ENCODE measurements around the gene NTM.

The NTM gene

DNA sequence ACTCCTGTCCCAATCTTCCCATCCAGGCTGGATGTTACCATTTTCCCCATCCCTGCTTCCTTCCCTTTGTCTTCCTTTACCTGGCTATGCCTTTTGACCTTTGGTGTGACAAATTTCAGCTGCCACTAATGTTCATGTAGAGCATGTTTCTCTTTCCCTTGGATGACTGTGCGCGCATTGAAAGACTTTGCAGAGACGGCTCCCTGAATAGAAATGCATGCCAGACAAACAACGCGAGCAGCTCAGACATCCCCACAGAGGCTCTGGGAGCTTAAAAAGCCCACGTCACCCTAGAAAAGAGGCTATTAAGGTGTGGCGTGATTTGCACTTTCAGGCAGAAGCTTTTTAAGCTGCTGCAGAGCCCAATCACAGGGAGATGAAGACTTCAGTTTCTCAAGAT is 202.0 kb downstream of the NTM start:
- no peak for DNase-seq

DNA sequence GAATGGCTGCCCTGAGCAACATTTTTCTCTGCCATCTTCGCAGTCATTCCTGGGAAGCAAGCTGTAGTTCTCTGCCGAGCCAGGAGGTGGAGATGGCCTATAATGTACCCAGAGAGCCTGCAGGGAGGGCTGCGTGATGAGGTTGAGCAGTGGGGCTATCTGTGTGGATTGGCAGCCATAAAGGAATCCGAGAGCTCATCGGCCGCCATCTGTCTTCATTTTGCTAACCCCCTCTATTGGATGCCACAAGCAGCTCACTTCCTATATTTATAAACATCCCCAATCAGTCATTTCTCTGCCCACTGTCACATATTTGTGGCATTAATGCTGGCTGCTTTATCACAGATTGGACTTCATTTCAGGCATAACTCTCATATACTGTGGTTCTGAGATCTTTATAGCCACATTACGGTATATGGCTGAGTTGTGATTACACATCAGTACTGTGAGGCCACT is 209.5 kb downstream of the NTM start:
- peak; percentile 22 for DNase-seq

DNA sequence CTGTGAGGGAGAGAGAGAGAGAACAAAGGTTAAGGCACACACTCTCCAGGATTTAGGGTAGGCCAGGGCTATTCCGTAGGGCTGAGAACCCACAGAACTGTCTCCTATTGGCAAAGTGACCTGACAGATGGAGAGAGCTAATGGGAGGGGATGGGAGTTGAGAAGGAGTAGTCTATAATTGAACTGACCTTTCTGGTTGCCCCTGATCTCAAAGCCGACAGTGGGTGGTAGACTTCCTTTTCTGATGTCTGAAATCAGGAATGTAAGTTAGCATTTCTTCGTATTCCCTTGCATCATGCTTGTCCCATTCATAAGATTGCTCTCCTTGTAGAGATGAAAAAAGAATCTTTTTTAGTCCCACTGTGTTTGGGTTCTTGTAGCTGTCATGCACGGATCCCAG is 210.1 kb downstream of the NTM start:
- DNase-seq: no peak

DNA sequence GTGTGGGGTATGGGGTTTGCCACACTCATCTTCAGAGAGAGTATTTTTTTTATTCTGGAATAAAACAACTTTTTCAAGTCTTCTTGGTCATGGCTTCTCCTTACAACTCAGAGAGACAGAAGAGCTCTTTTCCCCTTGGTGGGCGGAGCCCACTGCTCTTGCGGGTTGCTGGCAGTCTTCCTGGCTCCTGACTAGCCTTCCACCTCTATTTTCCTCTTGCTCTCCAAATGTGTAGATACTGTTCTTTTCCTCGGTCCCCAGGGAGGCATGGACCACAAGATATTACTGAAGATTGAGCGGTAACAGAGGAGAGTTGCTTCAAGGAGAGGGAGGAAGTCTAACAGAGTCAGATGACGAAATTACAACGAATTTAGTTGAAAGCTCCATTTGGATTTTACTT is 210.6 kb downstream of the NTM start:
- DNase-seq: no peak

DNA sequence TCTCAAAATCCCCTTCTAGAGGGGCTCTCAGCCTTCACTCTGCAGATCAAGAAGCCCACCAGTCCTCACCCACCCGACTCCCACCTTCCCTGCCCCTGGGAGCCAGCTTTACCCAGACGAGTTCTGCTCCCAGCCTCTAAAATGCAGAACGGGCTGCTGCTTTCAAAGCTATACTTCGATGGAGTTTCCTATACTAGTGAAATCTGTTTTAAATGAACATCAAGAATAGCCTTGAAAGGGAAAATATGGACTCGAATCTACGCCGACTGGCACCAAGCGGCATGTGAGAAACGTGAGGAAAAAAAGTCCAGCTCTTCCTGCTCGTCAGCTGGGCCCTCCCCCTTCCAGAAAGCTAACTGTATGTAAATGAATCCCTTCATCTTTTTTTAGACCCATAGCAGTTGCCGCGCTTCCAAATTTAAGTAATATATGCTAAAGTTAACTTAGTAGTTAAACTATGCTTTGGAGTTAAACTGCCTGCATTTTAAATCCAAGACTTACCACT is 211.7 kb downstream of the NTM start:
- no peak for DNase-seq

DNA sequence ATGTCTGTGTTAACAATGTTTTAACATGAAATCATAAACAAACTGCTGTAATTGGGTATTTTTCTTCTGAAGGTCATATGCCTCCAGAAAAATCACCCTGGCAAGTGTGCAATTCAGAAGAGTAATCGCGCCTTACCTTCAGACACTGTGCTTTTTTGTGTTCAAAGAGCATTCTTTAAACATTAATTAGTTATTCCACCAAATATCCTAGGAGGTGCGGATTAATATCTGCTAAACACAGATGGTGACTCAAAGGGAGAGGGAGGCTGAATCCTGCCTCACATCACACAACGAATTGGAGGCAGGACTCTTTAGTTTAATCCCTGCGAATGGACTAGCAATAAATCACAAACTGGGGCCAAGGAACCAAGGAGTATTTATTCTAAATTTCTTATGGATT is 213.0 kb downstream of the NTM start:
- no peak for DNase-seq

DNA sequence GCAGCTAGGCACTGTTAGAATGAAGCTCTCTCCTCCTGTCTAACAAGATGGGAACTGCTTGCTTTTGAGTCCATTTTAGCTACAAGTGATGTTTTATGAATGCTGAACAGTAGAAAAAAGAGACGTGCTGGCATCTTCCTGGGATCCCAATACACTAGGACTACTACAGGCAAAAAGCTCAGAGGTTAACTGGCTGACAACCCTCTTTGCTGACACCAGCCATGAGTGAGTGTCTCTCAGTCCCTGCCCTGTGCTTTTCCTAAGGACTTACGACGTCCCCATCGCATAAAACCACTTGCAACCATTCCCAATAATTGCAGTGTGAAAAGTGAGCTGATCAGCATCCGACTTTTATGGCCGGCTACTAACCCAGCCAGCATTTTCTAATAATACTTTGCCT is 213.5 kb downstream of the NTM start:
- DNase-seq: no peak

DNA sequence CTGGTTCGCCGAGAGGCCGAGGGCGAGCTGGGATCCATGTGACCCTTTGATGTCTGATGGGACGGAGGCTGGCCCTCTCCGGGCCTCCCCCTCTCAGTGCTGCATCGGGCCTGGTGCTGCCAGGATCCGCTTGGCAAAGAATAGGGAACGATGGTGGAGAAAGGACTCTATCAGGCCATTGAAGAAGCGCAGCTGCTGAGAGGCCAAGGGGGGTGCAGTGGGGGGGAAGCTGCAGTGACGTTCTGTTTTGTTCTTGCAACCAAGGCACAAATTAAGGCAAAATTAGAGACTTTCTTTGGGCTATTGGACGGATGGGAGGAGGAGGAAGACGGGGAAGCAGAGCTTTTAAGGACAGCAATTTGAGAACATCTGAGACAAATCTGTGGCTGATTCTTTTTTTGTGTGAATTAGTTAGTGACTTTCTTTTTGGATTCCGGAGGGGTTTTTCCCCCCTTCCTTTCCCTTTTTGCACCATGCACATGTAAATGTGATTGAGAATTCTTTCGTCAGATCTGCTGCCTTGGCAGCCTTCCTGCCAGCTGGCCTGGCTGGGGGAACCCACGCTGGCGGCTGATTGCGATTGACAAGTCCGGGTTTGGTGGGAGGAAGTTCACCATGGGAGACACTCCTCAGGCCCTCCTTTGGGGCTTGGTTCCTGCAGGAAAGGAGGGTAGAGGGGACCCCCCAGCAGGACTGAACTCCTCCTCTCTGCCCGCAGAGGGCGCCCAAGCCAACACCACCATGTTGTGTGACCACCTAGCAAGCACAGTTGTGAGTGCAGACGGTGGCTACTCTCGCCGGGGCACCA is 214.6 kb downstream of the NTM start:
- DNase-seq: peak; percentile 7

DNA sequence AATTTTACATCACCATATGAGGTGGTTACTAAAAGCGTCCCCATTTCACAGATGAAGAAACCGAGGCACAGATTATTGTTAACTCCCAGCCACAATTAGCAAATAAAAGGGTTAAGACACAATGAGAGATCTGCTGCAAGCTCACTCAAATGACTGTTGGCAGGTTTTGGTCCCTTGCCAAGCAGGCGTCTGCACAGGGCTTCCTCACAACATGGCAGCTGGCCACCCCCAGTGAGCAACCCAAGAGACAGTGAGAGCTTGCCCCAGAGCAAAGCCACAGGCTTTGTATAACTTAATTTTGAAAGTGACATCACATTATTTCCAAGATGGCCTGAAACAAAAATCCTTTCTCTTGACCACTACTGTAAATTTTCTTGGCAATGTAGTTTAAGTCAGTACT is 217.6 kb downstream of the NTM start:
- DNase-seq: no peak

DNA sequence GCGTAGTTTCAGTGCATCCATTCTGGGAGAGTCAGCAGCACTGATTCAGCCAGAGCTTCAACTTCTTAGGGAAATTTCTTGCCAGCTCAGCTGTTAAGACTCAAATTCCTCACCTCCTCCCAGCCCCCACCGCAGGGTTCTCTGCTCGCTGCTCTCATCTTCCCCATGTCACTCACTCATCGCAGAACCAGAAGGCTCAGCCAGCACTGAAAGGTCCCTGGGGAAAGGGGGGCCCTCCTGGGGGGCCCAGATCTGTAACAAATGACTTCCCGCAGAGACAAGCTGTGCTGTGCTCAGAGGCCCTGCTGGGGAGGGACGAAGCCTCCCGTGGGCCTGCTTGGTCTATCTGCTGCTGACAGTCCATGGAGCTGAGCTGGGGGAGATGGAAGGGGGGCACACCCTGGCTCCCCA is 220.6 kb downstream of the NTM start:
- DNase-seq: no peak

DNA sequence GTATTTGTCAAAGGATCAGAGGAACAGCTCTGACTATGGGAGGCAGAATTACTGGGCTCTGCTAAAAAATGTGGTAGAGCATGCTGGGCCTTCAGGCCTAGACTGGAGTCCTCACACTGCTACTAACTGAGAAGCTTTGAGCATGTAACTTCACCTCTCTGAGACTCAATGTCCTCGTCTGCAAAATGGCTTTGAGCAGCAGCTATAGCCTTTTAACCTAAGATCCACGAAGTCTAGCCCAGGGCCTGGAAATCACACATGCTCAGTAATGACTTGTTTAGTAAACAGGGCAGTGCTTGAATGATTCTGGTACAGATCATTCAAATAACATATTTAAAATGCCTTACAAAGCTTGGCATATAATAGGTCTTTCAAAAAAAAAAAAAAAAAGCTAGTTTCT is 221.7 kb downstream of the NTM start:
- DNase-seq: no peak

DNA sequence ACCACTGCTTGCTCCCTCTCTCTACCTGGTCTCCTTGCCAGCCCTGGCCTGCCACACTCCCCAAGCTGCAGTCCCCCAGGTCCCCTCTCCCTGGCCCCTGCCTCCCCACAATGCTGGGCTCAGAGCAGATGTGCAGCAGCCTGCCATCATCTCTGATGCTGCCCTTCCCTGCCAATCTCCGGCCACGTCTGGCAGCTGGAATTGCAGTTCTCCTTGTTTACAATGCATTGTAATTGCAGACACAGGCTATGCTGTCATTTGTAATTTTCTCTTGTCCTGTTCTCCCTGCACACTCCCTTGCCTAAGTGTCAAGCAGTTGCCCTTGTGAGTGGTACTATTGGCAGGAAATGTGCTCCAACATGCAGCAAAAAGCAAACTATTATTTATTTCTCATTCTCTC is 222.3 kb downstream of the NTM start:
- DNase-seq: no peak

DNA sequence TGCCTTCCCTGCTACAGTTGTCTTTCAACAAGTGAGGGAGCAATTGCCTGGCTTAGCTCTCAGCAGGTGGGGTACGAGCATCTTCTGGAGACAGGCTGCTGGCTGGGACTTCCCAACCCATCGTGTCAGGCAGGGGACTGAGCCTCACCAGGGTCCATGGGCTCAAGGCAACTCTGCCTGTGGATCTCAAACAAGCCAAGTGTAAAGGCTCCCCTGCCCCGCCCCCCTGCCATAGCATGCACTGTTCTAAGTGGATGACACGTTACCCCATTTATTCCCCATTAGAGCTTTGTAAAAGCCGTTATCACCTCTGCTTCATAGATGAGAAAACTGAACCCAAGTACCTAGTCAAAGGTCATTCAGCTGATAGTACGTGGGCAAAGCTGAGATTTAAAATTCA is 222.9 kb downstream of the NTM start:
- DNase-seq: no peak

DNA sequence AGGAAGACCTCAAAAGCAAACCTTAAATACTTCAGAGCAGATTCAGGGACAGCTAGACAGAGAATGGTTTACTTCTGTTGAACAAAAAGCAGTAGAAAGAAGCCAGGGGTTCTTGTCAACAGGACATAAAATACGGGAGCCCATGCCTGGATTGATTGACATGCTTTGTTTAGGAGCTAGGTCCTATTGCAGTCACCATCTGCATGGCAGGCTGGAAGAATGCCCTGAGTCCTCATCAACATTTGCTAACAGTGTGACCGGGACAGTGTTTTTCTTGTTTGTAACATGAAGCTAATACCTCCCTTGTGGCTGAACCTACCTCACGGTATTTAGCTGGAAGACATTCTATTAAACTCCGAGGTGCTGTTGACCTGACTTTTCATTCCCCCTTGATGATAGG is 225.4 kb downstream of the NTM start:
- DNase-seq: no peak

DNA sequence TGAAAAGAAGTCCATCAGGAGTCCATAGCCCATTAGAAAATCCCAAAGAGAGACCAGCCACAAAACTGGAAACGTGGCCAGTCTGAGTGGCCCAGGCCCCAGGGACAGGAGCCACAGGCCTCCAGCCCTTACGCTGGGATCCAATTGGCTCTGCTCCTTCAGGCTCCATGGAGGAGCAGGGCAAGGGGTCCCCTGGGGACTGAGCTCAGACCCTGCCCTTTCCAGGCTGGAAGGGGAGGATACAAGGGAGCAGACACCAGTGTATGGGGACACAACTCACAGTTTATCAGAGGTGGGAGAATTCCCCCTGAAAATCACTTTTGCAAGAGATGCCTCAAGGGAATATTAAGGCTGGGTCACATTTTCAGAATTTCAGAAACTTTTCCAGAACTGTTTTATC is 227.5 kb downstream of the NTM start:
- DNase-seq: no peak

DNA sequence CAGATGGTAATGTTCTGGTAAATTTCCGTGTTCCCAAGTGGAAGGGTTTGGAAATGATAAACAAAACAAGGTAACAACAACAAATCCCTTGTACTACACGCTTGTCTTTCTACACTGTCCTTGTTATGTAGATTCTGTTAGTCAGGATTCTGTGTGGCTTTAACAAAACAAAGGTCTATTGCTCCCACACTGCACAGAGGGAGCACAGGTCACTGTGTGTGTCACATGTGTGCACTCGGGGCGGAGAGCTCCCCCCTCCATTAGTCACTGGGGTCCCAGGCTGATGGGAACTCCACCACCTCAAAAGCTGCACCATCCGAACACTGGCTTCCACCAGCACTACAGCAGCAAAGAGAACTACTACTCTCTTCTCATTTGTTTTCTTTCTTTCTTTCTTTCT is 227.9 kb downstream of the NTM start:
- no peak for DNase-seq

DNA sequence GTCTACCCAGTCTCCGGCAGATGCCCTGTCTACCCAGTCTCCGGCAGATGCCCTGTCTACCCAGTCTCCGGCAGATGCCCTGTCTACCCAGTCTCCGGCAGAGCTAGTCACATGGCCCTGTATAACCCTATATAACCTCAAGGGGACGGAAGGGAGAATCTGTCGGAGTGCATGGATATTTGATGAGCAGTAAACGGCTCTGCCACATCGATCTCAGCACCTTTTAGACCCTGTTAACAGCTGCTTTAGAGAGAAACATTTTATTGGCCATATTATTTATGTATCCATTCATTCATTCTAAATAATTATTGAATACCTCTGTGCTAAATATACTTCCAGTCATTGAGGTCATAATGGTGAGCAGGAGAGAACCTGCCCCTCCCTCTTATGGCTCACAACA is 228.9 kb downstream of the NTM start:
- DNase-seq: no peak

DNA sequence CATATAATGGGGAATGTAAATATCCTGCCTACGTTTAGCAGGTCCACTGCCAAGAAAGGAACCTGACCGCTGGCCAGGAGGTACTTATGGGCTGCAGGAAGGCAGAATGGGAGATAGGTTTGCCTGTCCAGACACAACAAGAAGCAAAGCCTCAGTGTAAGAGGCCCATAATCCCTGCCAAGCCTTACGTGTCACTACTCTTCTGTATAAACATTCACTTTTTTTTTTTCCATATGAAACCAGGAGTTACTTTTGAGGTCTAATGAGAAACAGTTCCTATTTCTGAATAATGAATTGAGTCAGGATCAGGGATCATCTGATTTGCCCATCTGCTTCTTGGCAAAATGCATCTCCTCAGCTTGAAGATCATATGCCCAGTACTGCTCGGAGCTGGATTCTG is 230.2 kb downstream of the NTM start:
- DNase-seq: no peak

DNA sequence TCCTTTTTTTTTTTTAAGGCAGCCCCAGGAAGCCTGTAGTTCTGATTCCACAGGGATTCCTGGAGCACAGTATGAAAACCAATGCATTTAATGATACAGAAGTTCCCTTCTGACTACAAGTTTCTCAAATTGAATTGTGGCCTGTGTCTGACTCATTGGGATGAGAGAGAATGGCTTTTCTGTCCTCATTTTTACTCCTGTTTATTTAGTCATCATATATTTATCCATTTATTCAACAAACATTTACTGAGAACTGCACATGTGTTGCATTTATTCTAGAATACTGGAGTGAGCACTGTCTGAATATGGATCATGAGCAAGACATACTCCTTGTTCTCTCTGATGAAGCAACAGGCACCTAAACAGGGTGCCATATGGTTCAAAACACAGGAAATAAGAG is 231.2 kb downstream of the NTM start:
- DNase-seq: no peak

DNA sequence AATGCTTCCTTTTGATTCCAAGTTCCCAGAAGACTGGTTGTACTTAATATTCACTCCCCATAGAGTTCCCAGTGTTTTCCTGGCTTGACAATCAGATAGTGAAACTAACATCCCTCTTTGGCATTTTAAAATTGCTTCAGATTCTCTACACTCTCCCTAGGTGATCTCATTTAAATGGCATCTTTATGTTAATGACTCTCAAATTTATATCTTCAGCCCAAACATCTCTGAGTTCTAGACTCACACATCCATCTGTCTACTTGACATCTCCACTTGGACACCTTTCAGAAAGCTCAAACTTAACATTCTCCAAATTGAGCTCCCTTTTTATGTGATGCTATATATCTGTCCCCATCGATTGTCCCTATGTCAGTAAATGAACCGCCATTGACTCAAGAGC is 232.0 kb downstream of the NTM start:
- DNase-seq: no peak

DNA sequence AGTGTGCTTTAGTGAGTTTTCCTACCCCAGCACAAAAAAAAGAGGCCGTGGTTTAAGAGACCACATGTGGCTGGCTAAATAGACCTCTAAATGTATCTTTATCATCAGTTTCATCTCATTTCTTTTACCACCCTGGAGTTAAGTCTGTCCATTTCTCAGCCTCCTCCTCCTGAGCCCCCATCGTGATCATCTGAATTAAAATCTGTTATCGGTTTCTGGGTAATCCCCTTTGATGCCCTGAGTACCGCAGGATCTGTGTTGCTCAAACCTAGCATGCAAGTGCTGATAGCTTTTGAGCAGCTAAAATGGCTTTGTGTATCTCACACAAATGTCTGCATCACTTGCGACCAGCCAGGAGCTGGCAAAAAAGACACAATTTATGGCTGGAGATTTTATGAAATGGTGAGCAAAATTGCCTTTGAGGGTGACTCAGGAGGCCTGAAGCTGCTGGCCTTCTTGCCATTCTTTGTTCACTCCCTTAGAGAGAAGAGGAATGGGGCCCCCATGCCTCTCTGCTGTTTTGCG is 236.5 kb downstream of the NTM start:
- no peak for DNase-seq

DNA sequence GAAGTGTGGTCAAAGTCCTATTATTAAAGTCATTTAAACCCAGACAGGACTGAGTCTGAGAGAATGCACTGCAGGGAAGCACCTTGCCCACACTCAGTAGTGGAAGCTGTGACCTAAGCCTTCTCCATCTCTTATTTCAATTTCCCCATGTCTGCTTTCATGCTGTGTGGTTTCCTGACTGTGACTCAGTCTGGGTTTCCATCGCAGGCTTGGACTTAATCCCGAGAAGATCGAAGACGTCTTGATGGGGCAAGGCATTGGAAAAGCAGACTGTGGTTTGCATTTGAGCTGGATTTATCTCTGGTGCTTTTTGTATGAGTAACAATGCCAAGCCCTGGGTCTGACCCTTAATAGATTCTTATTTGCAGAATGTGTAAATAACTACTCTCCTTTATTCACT is 238.9 kb downstream of the NTM start:
- DNase-seq: no peak

DNA sequence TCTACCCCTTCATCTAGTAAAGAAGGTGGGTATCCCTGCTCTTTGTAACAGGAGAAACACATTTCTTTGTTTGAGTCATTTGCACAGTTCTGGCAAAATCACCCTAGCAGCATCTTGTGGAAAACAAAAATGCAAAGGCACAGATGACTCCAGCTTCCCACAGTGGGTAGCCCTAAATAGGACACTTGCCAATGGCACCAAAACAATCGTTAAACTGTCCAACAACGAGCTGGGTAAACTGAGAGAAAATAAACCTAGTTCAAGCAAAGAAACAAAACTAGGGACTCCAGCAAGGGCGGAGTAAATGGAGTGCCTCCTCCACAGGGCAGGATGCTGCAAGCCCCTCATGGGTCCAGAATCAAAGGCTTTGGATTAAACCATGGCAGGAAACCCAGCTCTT is 239.5 kb downstream of the NTM start:
- DNase-seq: no peak

DNA sequence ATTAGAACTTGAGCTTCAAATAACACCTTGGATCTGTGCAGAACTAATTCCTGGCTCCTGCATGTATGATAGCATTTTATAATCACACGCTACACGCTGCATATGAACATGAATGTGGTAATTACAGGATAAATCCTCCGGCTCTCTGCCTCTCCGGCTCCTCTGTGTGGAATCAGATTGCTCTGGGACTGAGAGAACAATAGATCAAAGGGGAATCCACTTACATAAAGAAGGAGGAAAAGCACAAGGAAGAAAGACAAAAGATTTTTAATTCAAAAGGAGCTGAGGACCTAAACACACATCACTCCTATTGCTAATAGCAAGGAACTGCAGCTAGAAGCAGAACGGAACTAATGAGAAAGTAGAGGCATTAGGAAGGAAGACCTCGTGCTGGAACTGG is 240.9 kb downstream of the NTM start:
- DNase-seq: no peak

DNA sequence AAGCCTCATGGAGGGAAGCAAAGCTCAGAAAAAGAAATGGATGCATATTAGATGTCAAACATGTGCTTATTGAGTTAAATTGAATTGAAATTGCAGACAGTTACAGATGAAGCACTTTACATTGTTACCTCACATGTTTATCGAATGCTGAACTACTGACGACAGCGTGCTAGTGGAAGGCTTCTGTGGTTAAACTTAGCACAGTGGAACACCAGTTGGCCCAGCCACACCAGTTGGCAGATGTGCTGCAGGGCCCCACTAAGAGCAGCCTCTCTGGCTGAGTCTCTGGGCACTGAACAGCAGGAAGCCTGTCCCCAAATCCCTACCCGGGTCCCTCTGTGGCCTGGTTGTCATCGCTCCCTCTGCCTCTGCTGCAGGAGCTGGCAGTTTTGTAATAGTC is 242.1 kb downstream of the NTM start:
- no peak for DNase-seq
